Measurements from ENCODE around the gene RAD1.

RAD1 gene, protein sequence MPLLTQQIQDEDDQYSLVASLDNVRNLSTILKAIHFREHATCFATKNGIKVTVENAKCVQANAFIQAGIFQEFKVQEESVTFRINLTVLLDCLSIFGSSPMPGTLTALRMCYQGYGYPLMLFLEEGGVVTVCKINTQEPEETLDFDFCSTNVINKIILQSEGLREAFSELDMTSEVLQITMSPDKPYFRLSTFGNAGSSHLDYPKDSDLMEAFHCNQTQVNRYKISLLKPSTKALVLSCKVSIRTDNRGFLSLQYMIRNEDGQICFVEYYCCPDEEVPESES

DNA sequence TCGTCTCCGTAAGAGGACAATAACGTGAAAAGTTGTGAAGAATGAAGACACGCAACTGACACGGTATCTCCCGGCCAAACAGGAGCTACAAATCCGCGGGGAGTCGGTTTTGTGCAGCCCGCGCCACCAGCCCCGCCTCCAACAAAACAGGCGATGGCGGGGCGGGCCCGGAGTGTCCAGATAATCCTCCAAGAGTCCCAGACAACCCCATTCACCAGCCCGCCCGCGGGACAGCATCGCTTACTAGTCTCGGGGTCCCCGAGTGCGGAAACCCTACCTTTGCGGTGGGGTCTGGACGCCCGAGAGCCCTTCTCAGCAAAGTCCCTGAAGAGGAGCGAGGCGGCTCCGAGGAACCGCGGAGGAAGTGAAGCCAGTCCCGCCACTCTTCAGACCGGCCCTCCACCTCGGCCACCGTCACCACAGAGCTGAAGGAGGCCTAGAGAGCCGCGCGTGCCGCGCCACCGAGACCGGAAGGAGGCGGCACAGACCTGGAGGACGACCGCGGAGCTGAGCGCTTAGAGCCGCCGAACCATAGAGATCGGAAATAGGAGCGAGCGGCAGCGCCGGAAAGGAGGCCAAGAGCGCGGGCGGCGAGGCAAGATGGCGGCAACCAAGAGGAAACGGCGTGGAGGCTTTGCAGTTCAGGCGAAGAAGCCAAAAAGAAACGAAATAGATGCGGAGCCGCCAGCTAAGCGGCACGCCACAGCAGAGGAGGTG, at the start of gene RAD1, which contains the start of gene BRIX1:
Gene RAD1, minus strand, starts transcription at position 366 of the 717 bp plus-strand sequence. CDS start 612 bp downstream, outside the sequence.
Gene BRIX1, plus strand, starts transcription at position 573 of the 717 bp plus-strand sequence. Its CDS starts 28 bp downstream, at position 601.
- Histone ChIP-seq H3K36me3 (ENCODE audit: control insufficient read depth in 1 of 2, insufficient read depth in 2 of 2, low read length in 2 of 2) (peaks cover 14 to 26% of the 10 kb centered on the region in 2 donors), H3K27ac (ENCODE audit: low read depth, low read length) (peak within 1 kb of the TSS; percentile 72), H3K9me3 (ENCODE audit: control insufficient read depth in 1 of 2, low read length in 2 of 2) (no peaks in the 10 kb centered on the region), H3K27me3 (ENCODE audit: control insufficient read depth in 1 of 2, insufficient read depth in 2 of 2, low read length in 2 of 2) (no peaks in the 10 kb centered on the region), H3K4me1 (ENCODE audit: control insufficient read depth in 1 of 2, insufficient read depth in 2 of 2, low read length in 2 of 2) (peaks cover 21 to 24% of the 10 kb centered on the region in 2 donors), H3K9ac (ENCODE audit: low read depth in 1 of 2, low read length in 2 of 2) (peak within 1 kb of the TSS; percentile 83 to 94), H3K4me3 (ENCODE audit: low read depth in 1 of 2, low read length in 2 of 2) (peak within 1 kb of the TSS; percentile 94 to 100)

DNA sequence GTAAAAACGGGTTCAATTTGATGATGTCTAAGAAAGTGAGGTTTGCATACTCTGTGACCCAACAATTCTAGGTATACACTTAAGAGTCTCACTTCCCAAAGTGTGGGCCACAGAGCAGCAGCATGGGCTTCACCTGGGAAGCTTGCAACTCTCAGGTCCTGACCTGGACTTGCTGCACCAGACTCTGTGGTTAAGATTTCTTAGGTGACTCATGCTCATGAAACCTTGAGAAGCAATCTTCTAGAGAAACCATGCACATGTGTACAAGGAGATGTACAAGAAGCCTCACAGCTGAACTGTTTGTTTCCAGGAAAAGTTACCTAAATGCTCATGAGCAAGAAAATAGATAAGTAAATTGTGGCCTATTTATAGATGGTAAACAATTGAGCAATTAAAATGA, 44.0 kb upstream of the RAD1 start:
- H3K27ac ChIP-seq (ENCODE audit: low read depth, low read length) = no peak overlapping the region
- H3K36me3 ChIP-seq (ENCODE audit: control insufficient read depth in 1 of 2, insufficient read depth in 2 of 2, low read length in 2 of 2) = peaks cover 2 to 7% of the 10 kb centered on the region in 2 donors
- no peaks in the 10 kb centered on the region for H3K9me3 ChIP-seq (ENCODE audit: control insufficient read depth in 1 of 2, low read length in 2 of 2)
- H3K4me1 ChIP-seq (ENCODE audit: control insufficient read depth in 1 of 2, insufficient read depth in 2 of 2, low read length in 2 of 2) = no peaks in the 10 kb centered on the region
- H3K9ac ChIP-seq (ENCODE audit: low read depth in 1 of 2, low read length in 2 of 2) = no peak overlapping the region
- H3K27me3 ChIP-seq (ENCODE audit: control insufficient read depth in 1 of 2, insufficient read depth in 2 of 2, low read length in 2 of 2) = no peaks in the 10 kb centered on the region
- H3K4me3 ChIP-seq (ENCODE audit: low read depth in 1 of 2, low read length in 2 of 2) = no peak overlapping the region

DNA sequence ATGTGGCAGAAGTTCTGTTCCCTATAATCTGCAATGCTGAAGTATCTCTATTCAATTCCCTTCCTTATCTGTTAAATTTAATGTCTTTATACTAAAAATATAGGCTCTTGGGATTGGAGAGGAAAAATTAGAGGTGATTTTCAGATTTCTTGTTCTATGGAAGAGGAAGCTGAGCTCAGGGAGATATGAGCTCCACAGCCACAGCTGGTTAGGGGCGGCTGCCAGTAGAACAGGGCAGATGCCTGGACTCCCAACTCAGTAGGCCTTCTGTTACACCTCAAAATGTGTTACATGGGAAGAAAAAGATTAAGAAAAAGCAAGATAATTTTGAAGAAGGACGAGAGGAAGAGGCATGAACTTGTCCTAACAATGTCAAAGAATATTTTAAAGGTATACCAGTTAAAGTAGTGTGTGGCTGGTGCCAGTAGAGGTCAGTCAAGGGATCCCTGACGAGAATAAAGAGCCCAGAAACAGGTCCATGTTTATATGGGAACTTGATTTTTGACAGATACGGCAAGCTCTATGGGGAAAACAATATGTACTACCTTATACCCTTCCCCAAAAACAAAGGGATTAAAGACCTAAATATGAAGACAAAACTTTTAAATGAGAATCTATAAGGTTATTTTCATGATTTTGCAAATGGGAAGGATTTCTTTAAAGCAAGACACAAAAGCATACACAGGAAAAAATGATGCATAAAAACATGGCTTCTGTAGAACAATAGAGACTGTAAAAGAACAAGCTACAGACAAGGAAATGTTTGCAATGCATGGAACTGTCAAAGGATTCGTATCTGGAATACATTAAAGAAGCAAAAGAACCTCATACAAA, 42.8 kb upstream of the RAD1 start:
- Histone ChIP-seq H3K9me3 (ENCODE audit: control insufficient read depth in 1 of 2, low read length in 2 of 2) (no peaks in the 10 kb centered on the region), H3K9ac (ENCODE audit: low read depth in 1 of 2, low read length in 2 of 2) (no peak overlapping the region), H3K27ac (ENCODE audit: low read depth, low read length) (no peak overlapping the region)

DNA sequence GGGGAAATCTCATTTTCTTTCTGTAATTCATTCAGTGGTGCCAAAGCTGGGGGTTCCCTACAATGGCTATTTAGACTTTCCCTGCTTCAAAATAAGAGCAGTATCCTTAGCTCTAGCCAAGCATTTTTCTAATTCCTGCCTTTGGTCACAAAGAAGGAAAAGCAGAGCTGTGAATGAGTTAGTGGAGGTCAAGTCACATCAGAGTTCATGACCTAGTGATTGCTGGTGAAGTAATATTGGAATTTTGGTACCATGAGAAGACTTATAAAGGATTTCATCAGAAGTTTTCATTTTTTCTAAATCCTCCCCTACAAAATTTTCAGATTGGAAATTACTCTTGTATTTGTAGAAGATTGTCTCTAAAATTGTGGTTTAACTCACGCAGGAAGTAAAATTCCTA, 42.0 kb upstream of the RAD1 start:
- Histone ChIP-seq H3K27me3 (ENCODE audit: control insufficient read depth in 1 of 2, insufficient read depth in 2 of 2, low read length in 2 of 2) (no peaks in the 10 kb centered on the region), H3K4me3 (ENCODE audit: low read depth in 1 of 2, low read length in 2 of 2) (no peak overlapping the region), H3K9ac (ENCODE audit: low read depth in 1 of 2, low read length in 2 of 2) (no peak overlapping the region), H3K27ac (ENCODE audit: low read depth, low read length) (no peak overlapping the region), H3K36me3 (ENCODE audit: control insufficient read depth in 1 of 2, insufficient read depth in 2 of 2, low read length in 2 of 2) (peaks cover 8 to 13% of the 10 kb centered on the region in 2 donors), H3K9me3 (ENCODE audit: control insufficient read depth in 1 of 2, low read length in 2 of 2) (no peaks in the 10 kb centered on the region), H3K4me1 (ENCODE audit: control insufficient read depth in 1 of 2, insufficient read depth in 2 of 2, low read length in 2 of 2) (no peaks in the 10 kb centered on the region)

More for the DNA sequence above, 42.8 kb upstream of the RAD1 start:
- Histone ChIP-seq H3K27me3 (ENCODE audit: control insufficient read depth in 1 of 2, insufficient read depth in 2 of 2, low read length in 2 of 2) (no peaks in the 10 kb centered on the region), H3K4me3 (ENCODE audit: low read depth in 1 of 2, low read length in 2 of 2) (no peak overlapping the region), H3K36me3 (ENCODE audit: control insufficient read depth in 1 of 2, insufficient read depth in 2 of 2, low read length in 2 of 2) (peaks cover 4 to 12% of the 10 kb centered on the region in 2 donors), H3K4me1 (ENCODE audit: control insufficient read depth in 1 of 2, insufficient read depth in 2 of 2, low read length in 2 of 2) (no peaks in the 10 kb centered on the region)

DNA sequence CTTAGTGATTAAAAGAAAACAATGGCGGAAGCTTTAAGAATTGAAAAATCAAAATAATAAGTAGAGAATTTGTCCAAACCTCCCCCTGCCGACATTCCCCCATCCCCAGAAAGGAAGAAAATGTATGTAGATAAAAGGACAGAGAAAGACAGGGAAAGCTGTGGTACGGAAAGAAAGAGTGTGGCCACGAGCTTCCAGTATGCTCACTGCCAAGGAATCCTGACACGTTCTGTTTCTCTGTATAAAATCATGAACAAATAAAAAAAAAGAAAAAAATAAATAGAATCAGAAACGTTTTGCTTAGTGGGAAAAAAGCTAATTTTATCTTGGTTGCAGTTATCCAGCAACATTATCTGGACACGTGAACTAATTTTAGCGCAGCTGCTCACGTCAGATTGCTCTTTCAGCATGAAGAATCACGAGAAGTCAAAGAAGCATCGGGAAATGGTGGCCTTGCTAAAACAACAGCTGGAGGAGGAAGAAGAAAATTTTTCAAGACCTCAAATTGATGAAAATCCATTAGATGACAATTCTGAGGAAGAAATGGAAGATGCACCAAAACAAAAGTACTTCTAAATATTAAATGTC, 29.2 kb upstream of the RAD1 start:
- no peaks in the 10 kb centered on the region for H3K27me3 ChIP-seq (ENCODE audit: control insufficient read depth in 1 of 2, insufficient read depth in 2 of 2, low read length in 2 of 2)
- peaks cover 23 to 62% of the 10 kb centered on the region in 2 donors for H3K36me3 ChIP-seq (ENCODE audit: control insufficient read depth in 1 of 2, insufficient read depth in 2 of 2, low read length in 2 of 2)
- no peak overlapping the region for H3K4me3 ChIP-seq (ENCODE audit: low read depth in 1 of 2, low read length in 2 of 2)
- H3K9ac ChIP-seq (ENCODE audit: low read depth in 1 of 2, low read length in 2 of 2) = no peak overlapping the region
- no peak overlapping the region for H3K27ac ChIP-seq (ENCODE audit: low read depth, low read length)
- no peaks in the 10 kb centered on the region for H3K9me3 ChIP-seq (ENCODE audit: control insufficient read depth in 1 of 2, low read length in 2 of 2)
- H3K4me1 ChIP-seq (ENCODE audit: control insufficient read depth in 1 of 2, insufficient read depth in 2 of 2, low read length in 2 of 2) = no peaks in the 10 kb centered on the region

DNA sequence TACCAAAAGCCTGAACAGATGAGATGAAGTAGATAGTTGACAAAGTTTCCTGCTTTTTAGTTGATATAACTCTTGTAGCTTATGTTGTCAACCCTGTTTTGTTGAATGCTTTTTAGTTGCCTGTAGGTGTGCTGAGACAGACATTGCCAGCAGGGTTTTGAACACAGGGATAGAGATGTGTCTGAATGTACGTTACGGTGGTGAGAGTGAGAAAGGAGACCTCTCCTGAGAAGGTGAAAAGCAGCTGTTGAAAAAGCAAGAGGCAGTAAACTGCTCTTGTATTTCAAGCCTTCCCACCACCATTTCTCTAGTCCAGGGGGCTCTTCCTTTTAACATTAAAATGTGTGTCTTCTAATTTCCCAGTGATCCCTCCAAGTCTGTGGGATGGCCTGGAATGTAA, 28.7 kb upstream of the RAD1 start:
- H3K9me3 ChIP-seq (ENCODE audit: control insufficient read depth in 1 of 2, low read length in 2 of 2) = no peaks in the 10 kb centered on the region
- H3K4me1 ChIP-seq (ENCODE audit: control insufficient read depth in 1 of 2, insufficient read depth in 2 of 2, low read length in 2 of 2) = no peaks in the 10 kb centered on the region
- H3K9ac ChIP-seq (ENCODE audit: low read depth in 1 of 2, low read length in 2 of 2) = no peak overlapping the region
- H3K27me3 ChIP-seq (ENCODE audit: control insufficient read depth in 1 of 2, insufficient read depth in 2 of 2, low read length in 2 of 2) = no peaks in the 10 kb centered on the region
- H3K27ac ChIP-seq (ENCODE audit: low read depth, low read length) = no peak overlapping the region
- no peak overlapping the region for H3K4me3 ChIP-seq (ENCODE audit: low read depth in 1 of 2, low read length in 2 of 2)
- peaks cover 23 to 59% of the 10 kb centered on the region in 2 donors for H3K36me3 ChIP-seq (ENCODE audit: control insufficient read depth in 1 of 2, insufficient read depth in 2 of 2, low read length in 2 of 2)

DNA sequence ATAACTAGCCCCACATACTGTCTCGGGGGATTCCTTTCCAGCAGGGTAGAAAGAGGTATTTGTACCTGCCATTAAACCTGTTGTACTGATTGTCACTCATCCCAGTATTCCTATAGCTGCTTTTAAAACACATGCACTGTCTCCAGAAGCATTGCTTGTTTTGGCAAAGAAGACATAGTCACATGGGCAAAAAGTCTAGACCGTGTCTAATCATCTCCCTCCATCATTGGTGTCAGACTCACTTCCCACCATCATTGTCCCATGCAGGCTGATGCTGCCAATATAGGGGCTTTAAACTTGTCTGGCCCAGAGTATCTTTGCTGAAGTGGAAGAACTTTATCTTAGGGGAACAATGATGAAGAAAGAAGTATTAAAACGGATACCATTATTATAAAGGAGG, 26.6 kb upstream of the RAD1 start:
- Histone ChIP-seq H3K4me1 (ENCODE audit: control insufficient read depth in 1 of 2, insufficient read depth in 2 of 2, low read length in 2 of 2) (no peaks in the 10 kb centered on the region), H3K9me3 (ENCODE audit: control insufficient read depth in 1 of 2, low read length in 2 of 2) (no peaks in the 10 kb centered on the region), H3K27ac (ENCODE audit: low read depth, low read length) (no peak overlapping the region), H3K36me3 (ENCODE audit: control insufficient read depth in 1 of 2, insufficient read depth in 2 of 2, low read length in 2 of 2) (peaks cover 36 to 73% of the 10 kb centered on the region in 2 donors), H3K9ac (ENCODE audit: low read depth in 1 of 2, low read length in 2 of 2) (no peak overlapping the region), H3K27me3 (ENCODE audit: control insufficient read depth in 1 of 2, insufficient read depth in 2 of 2, low read length in 2 of 2) (no peaks in the 10 kb centered on the region), H3K4me3 (ENCODE audit: low read depth in 1 of 2, low read length in 2 of 2) (no peak overlapping the region)

DNA sequence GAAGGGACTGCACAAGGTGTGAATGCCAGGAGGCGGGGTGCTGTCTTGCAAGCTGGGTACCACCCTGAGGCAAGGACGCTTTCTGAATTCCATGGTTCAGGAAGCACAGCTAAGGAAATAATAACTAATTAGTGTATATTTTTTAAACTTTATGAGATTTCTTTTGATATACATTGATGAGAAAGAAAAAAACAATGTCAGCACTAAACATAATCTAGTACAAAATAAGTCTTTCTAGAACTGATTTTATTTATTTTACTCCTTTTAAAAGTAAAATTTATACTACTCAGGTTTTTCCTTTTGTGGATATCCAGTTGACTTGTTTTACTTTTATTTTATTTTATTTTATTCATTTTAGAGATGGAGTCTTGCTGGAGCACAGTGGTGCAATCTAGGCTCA, 17.6 kb upstream of the RAD1 start:
- peaks cover 9 to 23% of the 10 kb centered on the region in 2 donors for H3K36me3 ChIP-seq (ENCODE audit: control insufficient read depth in 1 of 2, insufficient read depth in 2 of 2, low read length in 2 of 2)
- peaks cover 13 to 18% of the 10 kb centered on the region in 2 donors for H3K4me1 ChIP-seq (ENCODE audit: control insufficient read depth in 1 of 2, insufficient read depth in 2 of 2, low read length in 2 of 2)
- no peaks in the 10 kb centered on the region for H3K9me3 ChIP-seq (ENCODE audit: control insufficient read depth in 1 of 2, low read length in 2 of 2)
- H3K9ac ChIP-seq (ENCODE audit: low read depth in 1 of 2, low read length in 2 of 2) = no peak overlapping the region
- H3K27ac ChIP-seq (ENCODE audit: low read depth, low read length) = no peak overlapping the region
- no peaks in the 10 kb centered on the region for H3K27me3 ChIP-seq (ENCODE audit: control insufficient read depth in 1 of 2, insufficient read depth in 2 of 2, low read length in 2 of 2)
- no peak overlapping the region for H3K4me3 ChIP-seq (ENCODE audit: low read depth in 1 of 2, low read length in 2 of 2)

DNA sequence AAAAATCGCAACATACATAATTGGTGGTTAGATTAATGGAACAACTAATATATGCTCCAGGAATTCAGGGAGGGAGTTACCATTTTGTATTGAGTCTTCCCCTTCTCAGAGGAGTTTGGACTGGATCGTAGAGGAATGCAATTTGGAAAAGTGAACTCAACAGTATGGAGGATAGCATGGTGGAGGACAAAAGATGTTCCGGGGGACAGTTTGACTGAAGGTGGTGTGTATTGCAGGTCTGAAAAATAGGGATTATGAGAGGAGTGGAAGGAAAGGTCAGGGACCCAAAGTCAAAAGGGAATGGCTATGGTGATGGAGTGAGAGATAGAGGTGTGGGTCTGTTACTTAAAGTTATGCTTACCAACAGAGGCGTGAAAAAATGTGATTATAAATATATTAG, 15.6 kb upstream of the RAD1 start:
- Histone ChIP-seq H3K27ac (ENCODE audit: low read depth, low read length) (no peak overlapping the region), H3K9ac (ENCODE audit: low read depth in 1 of 2, low read length in 2 of 2) (peak overlapping the region; percentile 81 to 87), H3K4me1 (ENCODE audit: control insufficient read depth in 1 of 2, insufficient read depth in 2 of 2, low read length in 2 of 2) (peaks cover 13 to 18% of the 10 kb centered on the region in 2 donors)

More for the DNA sequence above, 15.6 kb upstream of the RAD1 start:
- no peaks in the 10 kb centered on the region for H3K9me3 ChIP-seq (ENCODE audit: control insufficient read depth in 1 of 2, low read length in 2 of 2)
- peak overlapping the region; percentile 85 to 93 for H3K4me3 ChIP-seq (ENCODE audit: low read depth in 1 of 2, low read length in 2 of 2)
- H3K36me3 ChIP-seq (ENCODE audit: control insufficient read depth in 1 of 2, insufficient read depth in 2 of 2, low read length in 2 of 2) = peaks cover 0 to 14% of the 10 kb centered on the region in 2 donors
- no peaks in the 10 kb centered on the region for H3K27me3 ChIP-seq (ENCODE audit: control insufficient read depth in 1 of 2, insufficient read depth in 2 of 2, low read length in 2 of 2)

Data from duodenal mucosa (tissue), 2 donors.